HepG2 (cell line): ENCODE measurements around the gene LY6G5B. TPM values are rescaled to one million over a fixed set of nuclear protein-coding genes. Genes with fewer than 3 reads are reported as not detected.

ENCODE experiments used
- ARNTL ChIP-seq: sonication (generic); formaldehyde crosslinking; IDR thresholded peaks from 2 replicates; pipeline ENCODE4 v1.4.0; 2020; ENCODE audit warnings: mild to moderate bottlenecking, missing genetic modification reagents
- CAMTA2 ChIP-seq: sonication (generic); formaldehyde crosslinking; IDR thresholded peaks from 2 replicates; pipeline ENCODE4 v1.4.0; 2020; ENCODE audit warnings: mild to moderate bottlenecking, missing genetic modification reagents, borderline replicate concordance
- GATAD1 ChIP-seq: IDR thresholded peaks from 2 replicates; pipeline ENCODE4 v1.6.1; 2016; ENCODE audit warnings: missing genetic modification reagents, missing compliant biosample characterization
- GZF1 ChIP-seq: sonication (generic); formaldehyde crosslinking; IDR thresholded peaks from 2 replicates; pipeline ENCODE4 v1.5.1; 2020; ENCODE audit warnings: mild to moderate bottlenecking, missing genetic modification reagents
- HMG20A ChIP-seq: IDR thresholded peaks from 2 replicates; pipeline ENCODE4 v1.6.1; 2016; ENCODE audit warnings: borderline replicate concordance
- PCBP2 ChIP-seq: fragments of 200-400 bp; formaldehyde crosslinking; optimal IDR thresholded peaks from 2 replicates; pipeline ENCODE3; 2018; ENCODE audit warnings: low read length, low read depth; ENCODE audit not compliant: poor library complexity, severe bottlenecking
- RARG ChIP-seq: sonication (generic); formaldehyde crosslinking; IDR thresholded peaks from 2 replicates; pipeline ENCODE4 v1.4.0; 2020; ENCODE audit warnings: low read depth, mild to moderate bottlenecking, missing genetic modification reagents
- ZNF274 ChIP-seq: sonication (generic); formaldehyde crosslinking; IDR thresholded peaks from 2 replicates; pipeline ENCODE4 v1.5.1; 2020; ENCODE audit warnings: mild to moderate bottlenecking, missing genetic modification reagents
- ZNF543 ChIP-seq: sonication (generic); formaldehyde crosslinking; IDR thresholded peaks from 2 replicates; pipeline ENCODE4 v1.4.0; 2020; ENCODE audit warnings: mild to moderate bottlenecking, missing genetic modification reagents
- ZNF737 ChIP-seq: sonication (generic); formaldehyde crosslinking; IDR thresholded peaks from 2 replicates; pipeline ENCODE4 v1.5.0; 2020; ENCODE audit warnings: missing genetic modification reagents, mild to moderate bottlenecking, borderline replicate concordance
- ZNF773 ChIP-seq: sonication (generic); formaldehyde crosslinking; IDR thresholded peaks from 2 replicates; pipeline ENCODE4 v1.4.0; 2020; ENCODE audit warnings: missing genetic modification reagents, borderline replicate concordance
- ZNF781 ChIP-seq: sonication (generic); formaldehyde crosslinking; IDR thresholded peaks from 2 replicates; pipeline ENCODE4 v1.5.1; 2020; ENCODE audit warnings: borderline replicate concordance, mild to moderate bottlenecking, missing genetic modification reagents; ENCODE audit errors: not compliant biosample characterization
- polyA plus RNA-seq, 8 experiments: library from polyadenylated mRNA; depleted of rRNA in 3 of 8; stranded (reverse) in 7 of 8; unstranded in 1 of 8; fragments of >200 nt; fragmentation: Illumina TruSeq in 4 of 8; extraction: Trizol in 4 of 8; gene quantifications; 2 replicates each; pipeline versions ENCODE4 v1.2.1 to v1.2.3, GENCODE V29; 2011 to 2016; ENCODE audit warnings: low read depth in 4 of 8, missing spikeins in 1 of 8, mixed read lengths in 1 of 8; ENCODE audit not compliant: insufficient read depth in 1 of 8
- total RNA-seq, 5 experiments: library from RNA; depleted of rRNA; stranded (reverse); fragments of >200 nt; fragmentation: Illumina TruSeq; extraction: Trizol; gene quantifications; 2 replicates each; pipeline ENCODE4 v1.2.3, GENCODE V29; 2016; ENCODE audit warnings: low read depth in 1 of 5
- TF ChIP-seq, protein P1 (sequence below), 2 experiments: sonication (generic) in 1 of 2; formaldehyde crosslinking in 1 of 2; IDR thresholded peaks; 2 replicates each; pipeline versions ENCODE4 v1.6.1 to v1.9.0; 2014 to 2022; ENCODE audit warnings: antibody characterized with exemption in 1 of 2, borderline replicate concordance in 1 of 2, inconsistent platforms in 1 of 2, low read depth in 1 of 2, missing genetic modification reagents in 1 of 2
- TF ChIP-seq, protein P2 (sequence below): sonication (generic); formaldehyde crosslinking; IDR thresholded peaks from 2 replicates; pipeline ENCODE4 v1.5.0; 2020; ENCODE audit warnings: mild to moderate bottlenecking, missing genetic modification reagents
- TF ChIP-seq, protein P3 (sequence below): sonication (generic); formaldehyde crosslinking; conservative IDR thresholded peaks from 2 replicates; pipeline ENCODE4 v1.8.1; 2023; ENCODE audit warnings: missing genetic modification reagents
- TF ChIP-seq, protein P4 (sequence below): sonication (generic); formaldehyde crosslinking; IDR thresholded peaks from 2 replicates; pipeline ENCODE4 v1.4.0; 2020; ENCODE audit warnings: missing genetic modification reagents, borderline replicate concordance

The LY6G5B gene
- total and polyA plus RNA-seq, 2 of the 13 experiments (the other 11 are each of a cell fraction or from before 2014, with no cell fraction given): 7.8 to 15.7 TPM

DNA sequence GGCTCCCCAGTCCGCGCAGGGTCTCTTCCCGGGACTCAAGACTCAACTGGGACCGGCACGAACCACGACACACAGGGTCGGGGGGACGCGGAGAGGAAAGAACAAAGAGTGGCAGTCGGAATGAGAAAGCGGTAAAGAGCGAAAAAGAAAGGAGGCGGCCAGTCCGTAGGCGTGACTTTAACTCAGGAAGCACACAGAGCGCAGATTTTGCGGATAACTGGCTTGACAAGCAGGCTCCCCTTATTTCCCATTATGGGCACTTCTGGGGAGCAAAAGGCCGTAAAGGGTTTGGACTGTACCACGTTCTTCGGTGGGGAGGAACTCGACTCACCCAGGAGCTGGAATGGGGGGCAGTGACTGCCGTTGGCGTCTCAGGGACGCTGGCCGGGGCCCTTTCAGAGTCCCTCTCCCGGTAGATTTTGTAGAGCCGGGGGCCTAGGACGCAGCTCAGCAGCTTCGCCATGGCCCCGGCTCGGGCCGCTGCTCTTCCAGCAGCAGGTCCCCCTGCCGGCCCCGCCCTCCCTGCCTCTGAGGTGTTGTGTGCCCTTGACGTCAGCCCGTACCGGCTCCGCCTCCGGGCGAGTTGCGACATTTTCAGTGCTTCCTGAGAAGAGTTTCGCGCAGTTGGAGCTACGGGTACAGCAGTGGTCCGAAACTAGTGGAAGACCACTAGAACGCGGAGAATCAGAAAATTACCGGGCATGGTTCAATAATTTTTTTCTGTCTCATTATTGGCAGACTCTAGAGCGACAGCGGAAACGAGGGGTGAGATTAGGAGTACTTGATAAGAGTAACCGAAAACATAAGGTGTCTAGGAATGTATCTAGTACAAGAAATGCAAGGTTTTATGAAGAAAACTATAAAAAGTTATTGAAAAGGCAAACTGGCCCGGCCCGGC lies 33.3 kb downstream of the LY6G5B start, which contains the start of gene ABHD16A (continued):
- TF ChIP-seq, protein P1, sequence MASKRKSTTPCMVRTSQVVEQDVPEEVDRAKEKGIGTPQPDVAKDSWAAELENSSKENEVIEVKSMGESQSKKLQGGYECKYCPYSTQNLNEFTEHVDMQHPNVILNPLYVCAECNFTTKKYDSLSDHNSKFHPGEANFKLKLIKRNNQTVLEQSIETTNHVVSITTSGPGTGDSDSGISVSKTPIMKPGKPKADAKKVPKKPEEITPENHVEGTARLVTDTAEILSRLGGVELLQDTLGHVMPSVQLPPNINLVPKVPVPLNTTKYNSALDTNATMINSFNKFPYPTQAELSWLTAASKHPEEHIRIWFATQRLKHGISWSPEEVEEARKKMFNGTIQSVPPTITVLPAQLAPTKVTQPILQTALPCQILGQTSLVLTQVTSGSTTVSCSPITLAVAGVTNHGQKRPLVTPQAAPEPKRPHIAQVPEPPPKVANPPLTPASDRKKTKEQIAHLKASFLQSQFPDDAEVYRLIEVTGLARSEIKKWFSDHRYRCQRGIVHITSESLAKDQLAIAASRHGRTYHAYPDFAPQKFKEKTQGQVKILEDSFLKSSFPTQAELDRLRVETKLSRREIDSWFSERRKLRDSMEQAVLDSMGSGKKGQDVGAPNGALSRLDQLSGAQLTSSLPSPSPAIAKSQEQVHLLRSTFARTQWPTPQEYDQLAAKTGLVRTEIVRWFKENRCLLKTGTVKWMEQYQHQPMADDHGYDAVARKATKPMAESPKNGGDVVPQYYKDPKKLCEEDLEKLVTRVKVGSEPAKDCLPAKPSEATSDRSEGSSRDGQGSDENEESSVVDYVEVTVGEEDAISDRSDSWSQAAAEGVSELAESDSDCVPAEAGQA (IDR thresholded peaks at IDR 0.05; ENCODE audit: low read depth): peak; percentile 85
- TF ChIP-seq, protein P1 (CRISPR knock-in tag; IDR thresholded peaks at IDR 0.05; ENCODE audit: borderline replicate concordance): no peak
- TF ChIP-seq HMG20A (no peak), ARNTL (peak; percentile 69; the same call in 1 of the 2 replicates), RARG (CRISPR knock-in tag) (no peak), GZF1 (CRISPR knock-in tag) (peak; percentile 42; the same call in 1 of the 2 replicates), GATAD1 (CRISPR knock-in tag) (peak; percentile 89), ZNF737 (CRISPR knock-in tag) (no peak; the same call in 1 of the 2 replicates), ZNF781 (no peak), ZNF274 (CRISPR knock-in tag) (no peak; the same call in 1 of the 2 replicates), CAMTA2 (CRISPR knock-in tag) (peak; percentile 38; the same call in 1 of the 2 replicates), ZNF543 (CRISPR knock-in tag) (peak; percentile 73; the same call in 1 of the 2 replicates), PCBP2 (no peak), ZNF773 (CRISPR knock-in tag) (no peak)
- TF ChIP-seq, protein P2, sequence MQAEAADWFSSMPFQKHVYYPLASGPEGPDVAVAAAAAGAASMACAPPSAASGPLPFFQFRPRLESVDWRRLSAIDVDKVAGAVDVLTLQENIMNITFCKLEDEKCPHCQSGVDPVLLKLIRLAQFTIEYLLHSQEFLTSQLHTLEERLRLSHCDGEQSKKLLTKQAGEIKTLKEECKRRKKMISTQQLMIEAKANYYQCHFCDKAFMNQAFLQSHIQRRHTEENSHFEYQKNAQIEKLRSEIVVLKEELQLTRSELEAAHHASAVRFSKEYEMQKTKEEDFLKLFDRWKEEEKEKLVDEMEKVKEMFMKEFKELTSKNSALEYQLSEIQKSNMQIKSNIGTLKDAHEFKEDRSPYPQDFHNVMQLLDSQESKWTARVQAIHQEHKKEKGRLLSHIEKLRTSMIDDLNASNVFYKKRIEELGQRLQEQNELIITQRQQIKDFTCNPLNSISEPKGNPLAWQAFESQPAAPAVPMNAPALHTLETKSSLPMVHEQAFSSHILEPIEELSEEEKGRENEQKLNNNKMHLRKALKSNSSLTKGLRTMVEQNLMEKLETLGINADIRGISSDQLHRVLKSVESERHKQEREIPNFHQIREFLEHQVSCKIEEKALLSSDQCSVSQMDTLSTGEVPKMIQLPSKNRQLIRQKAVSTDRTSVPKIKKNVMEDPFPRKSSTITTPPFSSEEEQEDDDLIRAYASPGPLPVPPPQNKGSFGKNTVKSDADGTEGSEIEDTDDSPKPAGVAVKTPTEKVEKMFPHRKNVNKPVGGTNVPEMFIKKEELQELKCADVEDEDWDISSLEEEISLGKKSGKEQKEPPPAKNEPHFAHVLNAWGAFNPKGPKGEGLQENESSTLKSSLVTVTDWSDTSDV (CRISPR knock-in tag): no peak
- TF ChIP-seq, protein P3, sequence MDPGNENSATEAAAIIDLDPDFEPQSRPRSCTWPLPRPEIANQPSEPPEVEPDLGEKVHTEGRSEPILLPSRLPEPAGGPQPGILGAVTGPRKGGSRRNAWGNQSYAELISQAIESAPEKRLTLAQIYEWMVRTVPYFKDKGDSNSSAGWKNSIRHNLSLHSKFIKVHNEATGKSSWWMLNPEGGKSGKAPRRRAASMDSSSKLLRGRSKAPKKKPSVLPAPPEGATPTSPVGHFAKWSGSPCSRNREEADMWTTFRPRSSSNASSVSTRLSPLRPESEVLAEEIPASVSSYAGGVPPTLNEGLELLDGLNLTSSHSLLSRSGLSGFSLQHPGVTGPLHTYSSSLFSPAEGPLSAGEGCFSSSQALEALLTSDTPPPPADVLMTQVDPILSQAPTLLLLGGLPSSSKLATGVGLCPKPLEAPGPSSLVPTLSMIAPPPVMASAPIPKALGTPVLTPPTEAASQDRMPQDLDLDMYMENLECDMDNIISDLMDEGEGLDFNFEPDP (CRISPR knock-in tag): no peak
- TF ChIP-seq, protein P4, sequence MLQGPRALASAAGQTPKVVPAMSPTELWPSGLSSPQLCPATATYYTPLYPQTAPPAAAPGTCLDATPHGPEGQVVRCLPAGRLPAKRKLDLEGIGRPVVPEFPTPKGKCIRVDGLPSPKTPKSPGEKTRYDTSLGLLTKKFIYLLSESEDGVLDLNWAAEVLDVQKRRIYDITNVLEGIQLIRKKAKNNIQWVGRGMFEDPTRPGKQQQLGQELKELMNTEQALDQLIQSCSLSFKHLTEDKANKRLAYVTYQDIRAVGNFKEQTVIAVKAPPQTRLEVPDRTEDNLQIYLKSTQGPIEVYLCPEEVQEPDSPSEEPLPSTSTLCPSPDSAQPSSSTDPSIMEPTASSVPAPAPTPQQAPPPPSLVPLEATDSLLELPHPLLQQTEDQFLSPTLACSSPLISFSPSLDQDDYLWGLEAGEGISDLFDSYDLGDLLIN: 0 out of 2 replicates have a peak, but pooled peaks have one; percentile 6
